Measurements from ENCODE around the gene NBPF11. TPM values are rescaled to one million over a fixed set of nuclear protein-coding genes. Genes with fewer than 3 reads are reported as not detected.
"Not testable (repeated sequence)": the region's sequence is repeated elsewhere in the genome, so short reads cannot be mapped to it uniquely, and the experiment has no call there.

The NBPF11 gene
- total and polyA plus RNA-seq, 2 of the 8 experiments (the other 6 are each of a cell fraction or from before 2014, with no cell fraction given), result 8.7 to 9.2 TPM

- H3K9me3 ChIP-seq (ENCODE audit: insufficient read depth in 2 of 2, low read depth in 1 of 2, low read length in 1 of 2); H2BK15ac ChIP-seq (ENCODE audit: low read length); H4K91ac ChIP-seq (replicated peaks; ENCODE audit: insufficient read length, low read length); H3K27ac ChIP-seq (ENCODE audit: low read depth, low read length); H3K27me3 ChIP-seq (replicated peaks in 1 of 4; ENCODE audit: control insufficient read depth in 3 of 4, extremely low read depth in 1 of 4, insufficient read depth in 3 of 4, low read length in 3 of 4); H3K18ac ChIP-seq (ENCODE audit: extremely low read depth, low read length); H3K4me2 ChIP-seq (ENCODE audit: insufficient read depth in 1 of 2, low read depth in 2 of 2, low read length in 2 of 2); H3K4me3 ChIP-seq (ENCODE audit: extremely low read depth in 1 of 4, insufficient read depth in 2 of 4, low read depth in 3 of 4, low read length in 4 of 4); H2AFZ ChIP-seq (ENCODE audit: low read length); H3K4ac ChIP-seq (replicated peaks; ENCODE audit: insufficient read length, low read depth, low read length); H4K8ac ChIP-seq (ENCODE audit: extremely low read depth, insufficient read depth, low read length); H3K79me2 ChIP-seq (ENCODE audit: control insufficient read depth in 1 of 2, insufficient read depth in 2 of 2, low read length in 2 of 2); FAIRE-seq; H3K14ac ChIP-seq (ENCODE audit: insufficient read length); H2BK5ac ChIP-seq (ENCODE audit: low read depth, low read length); DNase-seq (ENCODE audit: low read depth in 1 of 2, low spot score in 2 of 2); H2BK120ac ChIP-seq (replicated peaks; ENCODE audit: low read depth, low read length); CTCF ChIA-PET (ENCODE audit: partially characterized antibody); H3K23me2 ChIP-seq (ENCODE audit: low read depth, low read length); H3K9ac ChIP-seq (replicated peaks in 1 of 4; ENCODE audit: extremely low read depth in 1 of 4, low read depth in 3 of 4, low read length in 3 of 4); H3K56ac ChIP-seq (replicated peaks; ENCODE audit: insufficient read length, low read depth, low read length); H3K4me1 ChIP-seq (replicated peaks in 1 of 4; ENCODE audit: control insufficient read depth in 3 of 4, insufficient read depth in 4 of 4, low read length in 3 of 4); H4K5ac ChIP-seq (ENCODE audit: insufficient read length, low read depth, low read length); H2AK5ac ChIP-seq (ENCODE audit: low read depth, low read length); H3K23ac ChIP-seq (ENCODE audit: insufficient read length); H4K20me1 ChIP-seq (replicated peaks in 1 of 2; ENCODE audit: control insufficient read depth in 1 of 2, insufficient read depth in 2 of 2, low read length in 2 of 2); H2BK12ac ChIP-seq (ENCODE audit: low read depth, low read length); H3K79me1 ChIP-seq (ENCODE audit: low read depth, low read length); POLR2A ChIA-PET (ENCODE audit: partially characterized antibody); H2BK20ac ChIP-seq (ENCODE audit: low read length); H3K36me3 ChIP-seq (ENCODE audit: control insufficient read depth in 2 of 4, insufficient read depth in 4 of 4, low read length in 3 of 4): not testable (repeated sequence)
These were observed 26.6 kb upstream of the NBPF11 start for GRCh38 chr1:148178682-148179081.

GRCh38 chr1:148175414-148175813, 23.3 kb upstream of the NBPF11 start:
- H2AK5ac ChIP-seq (ENCODE audit: low read depth, low read length); H4K20me1 ChIP-seq (replicated peaks in 1 of 2; ENCODE audit: control insufficient read depth in 1 of 2, insufficient read depth in 2 of 2, low read length in 2 of 2); H3K27ac ChIP-seq (ENCODE audit: low read depth, low read length); H3K4me3 ChIP-seq (ENCODE audit: extremely low read depth in 1 of 4, insufficient read depth in 2 of 4, low read depth in 3 of 4, low read length in 4 of 4); H2BK12ac ChIP-seq (ENCODE audit: low read depth, low read length); H3K27me3 ChIP-seq (replicated peaks in 1 of 4; ENCODE audit: control insufficient read depth in 3 of 4, extremely low read depth in 1 of 4, insufficient read depth in 3 of 4, low read length in 3 of 4); H2BK5ac ChIP-seq (ENCODE audit: low read depth, low read length); H3K79me2 ChIP-seq (ENCODE audit: control insufficient read depth in 1 of 2, insufficient read depth in 2 of 2, low read length in 2 of 2); DNase-seq (ENCODE audit: low read depth in 1 of 2, low spot score in 2 of 2); H3K23ac ChIP-seq (ENCODE audit: insufficient read length); H4K91ac ChIP-seq (replicated peaks; ENCODE audit: insufficient read length, low read length); H3K4me1 ChIP-seq (replicated peaks in 1 of 4; ENCODE audit: control insufficient read depth in 3 of 4, insufficient read depth in 4 of 4, low read length in 3 of 4); H2BK15ac ChIP-seq (ENCODE audit: low read length); H2BK20ac ChIP-seq (ENCODE audit: low read length); H3K23me2 ChIP-seq (ENCODE audit: low read depth, low read length); H3K56ac ChIP-seq (replicated peaks; ENCODE audit: insufficient read length, low read depth, low read length); H4K5ac ChIP-seq (ENCODE audit: insufficient read length, low read depth, low read length); H3K36me3 ChIP-seq (ENCODE audit: control insufficient read depth in 2 of 4, insufficient read depth in 4 of 4, low read length in 3 of 4); H3K79me1 ChIP-seq (ENCODE audit: low read depth, low read length); H3K4me2 ChIP-seq (ENCODE audit: insufficient read depth in 1 of 2, low read depth in 2 of 2, low read length in 2 of 2); H3K4ac ChIP-seq (replicated peaks; ENCODE audit: insufficient read length, low read depth, low read length); POLR2A ChIA-PET (ENCODE audit: partially characterized antibody); H3K18ac ChIP-seq (ENCODE audit: extremely low read depth, low read length); FAIRE-seq; H3K9me3 ChIP-seq (ENCODE audit: insufficient read depth in 2 of 2, low read depth in 1 of 2, low read length in 1 of 2); H3K9ac ChIP-seq (replicated peaks in 1 of 4; ENCODE audit: extremely low read depth in 1 of 4, low read depth in 3 of 4, low read length in 3 of 4); H2BK120ac ChIP-seq (replicated peaks; ENCODE audit: low read depth, low read length); CTCF ChIA-PET (ENCODE audit: partially characterized antibody); H3K14ac ChIP-seq (ENCODE audit: insufficient read length); H4K8ac ChIP-seq (ENCODE audit: extremely low read depth, insufficient read depth, low read length); H2AFZ ChIP-seq (ENCODE audit: low read length): not testable (repeated sequence)
- 83% methylated on average over 2 of the region's 2 CpGs; no CpG with 5 or more reads in 1 of the 2 experiments for WGBS, 2 experiments (ENCODE audit: extremely low coverage in 1 of 2, insufficient coverage in 1 of 2, insufficient read length in 1 of 2, insufficient replicate concordance in 2 of 2, low coverage in 1 of 2, low lambda C conversion rate in 2 of 2, missing lambda C conversion rate in 1 of 2)

Measured in H1 (cell line).